CD4-positive, alpha-beta T cell treated with Interleukin-17A for 1 hour (primary cell): ENCODE data around the gene NOS2.
"Not testable (repeated sequence)": the region's sequence is repeated elsewhere in the genome, so short reads cannot be mapped to it uniquely, and the experiment has no call there.

Source experiments
- DNase-seq: peaks from one replicate; pipeline ENCODE4 v3.0.0-alpha.2; 2020

The NOS2 gene

GRCh38 chr17:27783440-27784350 is 16.6 kb downstream of the NOS2 start:
- DNase-seq, result no peak

- no peak for DNase-seq
These were observed 17.5 kb downstream of the NOS2 start for GRCh38 chr17:27782791-27783206.

GRCh38 chr17:27780828-27781404 is 19.4 kb downstream of the NOS2 start:
- DNase-seq, result no peak

GRCh38 chr17:27780092-27780827 is 20.1 kb downstream of the NOS2 start:
- no peak for DNase-seq

- no peak for DNase-seq
These were observed 22.1 kb downstream of the NOS2 start for GRCh38 chr17:27778183-27778582.

GRCh38 chr17:27776882-27777624 is 23.3 kb downstream of the NOS2 start:
- no peak for DNase-seq

- DNase-seq, result no peak
These were observed 28.7 kb downstream of the NOS2 start for GRCh38 chr17:27771586-27771985.

- DNase-seq, result no peak
These were observed 29.5 kb downstream of the NOS2 start for GRCh38 chr17:27770877-27771276.

GRCh38 chr17:27768858-27769410 is 31.4 kb downstream of the NOS2 start:
- DNase-seq, result no peak

- DNase-seq, result no peak
These were observed 33.9 kb downstream of the NOS2 start for GRCh38 chr17:27766438-27766837.

- DNase-seq, result no peak
These were observed 35.0 kb downstream of the NOS2 start for GRCh38 chr17:27765353-27765752.

- DNase-seq, result no peak
These were observed 35.7 kb downstream of the NOS2 start for GRCh38 chr17:27764589-27764988.

GRCh38 chr17:27762527-27763305 is 37.6 kb downstream of the NOS2 start:
- no peak for DNase-seq

- DNase-seq, result not testable (repeated sequence)
These were observed 39.4 kb downstream of the NOS2 start for GRCh38 chr17:27760931-27761330.

GRCh38 chr17:27760069-27760885 is 40.1 kb downstream of the NOS2 start:
- peak; percentile 62 for DNase-seq

- no peak for DNase-seq
These were observed 40.8 kb downstream of the NOS2 start for GRCh38 chr17:27759528-27759927.

- peak; percentile 51 for DNase-seq
These were observed 43.6 kb downstream of the NOS2 start for GRCh38 chr17:27756467-27757371.

- no peak for DNase-seq
These were observed 44.4 kb downstream of the NOS2 start for GRCh38 chr17:27755706-27756466.

- no peak for DNase-seq
These were observed 45.8 kb downstream of the NOS2 start for GRCh38 chr17:27754549-27754948.
